HepG2 (cell line): ENCODE results near the gene PTGIS. TPM values are rescaled to one million over a fixed set of nuclear protein-coding genes. Genes with fewer than 3 reads are reported as not detected.

ENCODE experiments used
- ARID4A ChIP-seq: sonication (generic); formaldehyde crosslinking; IDR thresholded peaks from 2 replicates; pipeline ENCODE4 v1.5.0; 2020; ENCODE audit warnings: mild to moderate bottlenecking, missing genetic modification reagents, borderline replicate concordance
- BATF2 ChIP-seq: sonication (generic); formaldehyde crosslinking; IDR thresholded peaks from 2 replicates; pipeline ENCODE4 v1.8.0; 2022; ENCODE audit warnings: mild to moderate bottlenecking, missing genetic modification reagents, moderate library complexity
- DR1 ChIP-seq: sonication (generic); formaldehyde crosslinking; IDR thresholded peaks from 2 replicates; pipeline ENCODE4 v1.8.0; 2021; ENCODE audit warnings: mild to moderate bottlenecking, missing genetic modification reagents, inconsistent platforms
- ETS1 ChIP-seq: sonication (generic); formaldehyde crosslinking; IDR thresholded peaks from 2 replicates; pipeline ENCODE4 v1.4.0; 2020; ENCODE audit warnings: missing genetic modification reagents
- IKZF4 ChIP-seq: sonication (generic); formaldehyde crosslinking; IDR thresholded peaks from 2 replicates; pipeline ENCODE4 v1.5.1; 2020; ENCODE audit warnings: borderline replicate concordance, mild to moderate bottlenecking, low read depth, missing genetic modification reagents; ENCODE audit errors: not compliant biosample characterization
- NFAT5 ChIP-seq: sonication (generic); formaldehyde crosslinking; IDR thresholded peaks from 2 replicates; pipeline ENCODE4 v1.4.0; 2020; ENCODE audit warnings: missing genetic modification reagents
- ZNF703 ChIP-seq: sonication (generic); formaldehyde crosslinking; IDR thresholded peaks from 2 replicates; pipeline ENCODE4 v1.5.1; 2020; ENCODE audit warnings: missing genetic modification reagents, mild to moderate bottlenecking, moderate library complexity, borderline replicate concordance
- polyA plus RNA-seq, 8 experiments: library from polyadenylated mRNA; depleted of rRNA in 3 of 8; stranded (reverse) in 7 of 8; unstranded in 1 of 8; fragments of >200 nt; fragmentation: Illumina TruSeq in 4 of 8; extraction: Trizol in 4 of 8; gene quantifications; 2 replicates each; pipeline versions ENCODE4 v1.2.1 to v1.2.3, GENCODE V29; 2011 to 2016; ENCODE audit warnings: low read depth in 4 of 8, missing spikeins in 1 of 8, mixed read lengths in 1 of 8; ENCODE audit not compliant: insufficient read depth in 1 of 8
- total RNA-seq, 5 experiments: library from RNA; depleted of rRNA; stranded (reverse); fragments of >200 nt; fragmentation: Illumina TruSeq; extraction: Trizol; gene quantifications; 2 replicates each; pipeline ENCODE4 v1.2.3, GENCODE V29; 2016; ENCODE audit warnings: low read depth in 1 of 5

Gene PTGIS
- total and polyA plus RNA-seq, 2 of the 13 experiments (the other 11 are each of a cell fraction or from before 2014, with no cell fraction given) = not detected

- TF ChIP-seq ARID4A (no peak), DR1 (no peak), NFAT5 (no peak), IKZF4 (CRISPR knock-in tag) (no peak), BATF2 (no peak), ZNF703 (no peak), ETS1 (CRISPR knock-in tag) (no peak)
- TF ChIP-seq, all 625 proteins: peak for 11
These were observed 19.5 kb downstream of the PTGIS start (continued) for GRCh38 chr20:49548371-49548947.
